LNCAP (cell line): ENCODE data around the gene RTTN.

ENCODE experiments used
- CTCF ChIP-seq: fragments of 450-650 bp; IDR thresholded peaks from 2 replicates; pipeline ENCODE4 v1.5.1; 2017; ENCODE audit warnings: mild to moderate bottlenecking

Gene RTTN

GRCh38 chr18:70234667-70235459 is 29.4 kb upstream of the RTTN start:
- TF ChIP-seq CTCF = no peak

GRCh38 chr18:70233974-70234373 is 28.5 kb upstream of the RTTN start:
- no peak for TF ChIP-seq CTCF

GRCh38 chr18:70232261-70232660 is 26.8 kb upstream of the RTTN start:
- no peak for TF ChIP-seq CTCF

- TF ChIP-seq CTCF = no peak
Observed at GRCh38 chr18:70229639-70230038, 24.2 kb upstream of the RTTN start.

GRCh38 chr18:70228536-70228935 is 23.0 kb upstream of the RTTN start:
- no peak for TF ChIP-seq CTCF

GRCh38 chr18:70227438-70227837 is 22.0 kb upstream of the RTTN start:
- TF ChIP-seq CTCF = no peak

GRCh38 chr18:70221915-70222278 is 16.4 kb upstream of the RTTN start:
- TF ChIP-seq CTCF = no peak
